HG03442 (cell line): ENCODE measurements around the gene C6orf47.
A peak's percentile ranks its signal among the peaks of the same experiment; 100 is the strongest.
"Not testable (repeated sequence)": the region's sequence is repeated elsewhere in the genome, so short reads cannot be mapped to it uniquely, and the experiment has no call there.

Source experiments
- ATAC-seq: cut with Tn5 transposase; IDR thresholded peaks from one replicate; pipeline ENCODE4 v1.9.1; 2021; ENCODE audit warnings: mild to moderate bottlenecking, moderate library complexity; ENCODE audit not compliant: unreplicated experiment

The C6orf47 gene

GRCh38 chr6:31660381-31661261, at the start of gene C6orf47:
Gene C6orf47, minus strand, starts transcription at chr6:31660778. Its CDS starts 831 bp downstream, at chr6:31659947.
- ATAC-seq, result no peak

DNA sequence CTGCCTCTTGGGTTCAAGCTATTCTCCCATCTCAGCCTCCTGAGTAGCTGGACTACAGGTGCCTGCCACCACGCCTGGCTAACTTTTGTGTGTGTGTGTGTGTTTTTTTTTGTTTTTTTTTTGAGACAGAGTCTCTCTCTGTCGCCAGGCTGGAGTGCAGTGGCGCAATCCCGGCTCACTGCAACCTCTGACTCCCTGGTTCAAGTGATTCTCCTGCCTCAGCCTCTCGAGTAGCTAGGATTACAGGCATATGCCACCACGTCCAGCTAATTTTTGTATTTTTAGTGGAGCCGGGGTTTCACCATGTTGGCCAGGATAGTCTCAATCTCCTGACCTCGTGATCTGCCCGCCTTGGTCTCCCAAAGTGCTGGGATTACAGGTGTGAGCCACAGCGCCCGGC, 48.6 kb upstream of the C6orf47 start:
- ATAC-seq, result not testable (repeated sequence)

- no peak for ATAC-seq
Observed at GRCh38 chr6:31708224-31708623, 47.6 kb upstream of the C6orf47 start.

GRCh38 chr6:31707701-31708100, 47.1 kb upstream of the C6orf47 start:
- no peak for ATAC-seq

DNA sequence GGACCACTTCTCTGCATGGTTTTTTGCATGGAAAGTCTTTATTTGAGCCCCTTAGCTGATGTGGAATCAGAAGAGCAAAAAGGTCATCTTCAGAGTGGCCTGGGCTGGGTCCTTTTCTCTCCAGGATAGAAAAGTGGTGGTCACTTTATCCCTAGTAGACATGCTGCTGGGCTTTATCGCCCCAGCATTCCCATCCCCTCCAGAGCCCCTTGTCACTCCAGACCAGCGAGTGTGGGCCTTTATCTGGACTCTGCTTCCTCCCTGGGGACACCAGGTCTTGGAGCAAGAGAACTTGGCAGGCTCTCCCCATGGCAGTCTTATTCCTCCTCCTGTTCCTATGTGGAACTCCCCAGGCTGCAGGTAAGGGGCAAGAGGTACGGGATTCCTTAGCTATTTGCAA, 46.0 kb upstream of the C6orf47 start, which contains the start of gene LY6G6F:
TSS of gene LY6G6F (plus strand) at position 268 of the 400 bp plus-strand sequence. CDS start at position 309, 41 bp downstream.
- ATAC-seq, result no peak

DNA sequence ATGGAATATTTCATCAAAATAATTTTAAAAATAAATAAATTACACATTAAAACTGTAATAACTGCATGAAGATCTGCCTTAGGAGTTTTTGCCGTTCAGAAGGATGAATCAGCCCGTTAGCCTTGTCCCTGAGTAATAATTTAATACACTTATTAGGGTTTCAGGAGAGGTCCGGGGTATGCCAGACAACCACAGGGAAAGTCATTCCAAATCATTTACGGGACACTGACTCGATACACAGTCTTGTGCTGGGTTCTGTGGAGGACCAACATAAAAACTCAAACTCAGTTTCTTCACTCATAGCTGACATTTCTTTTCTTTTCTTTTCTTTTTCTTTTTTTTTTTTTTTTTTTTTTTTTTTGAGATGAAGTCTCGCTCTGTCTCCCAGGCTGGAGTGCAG, 45.4 kb upstream of the C6orf47 start:
- ATAC-seq, result no peak

- ATAC-seq, result peak; percentile 86
Observed at GRCh38 chr6:31702819-31703716, 42.5 kb upstream of the C6orf47 start, which contains the start of gene ABHD16A. Gene ABHD16A, minus strand, starts transcription at chr6:31703324. Its CDS starts 43 bp downstream, at chr6:31703281.

- no peak for ATAC-seq
Observed at GRCh38 chr6:31702405-31702818, 41.8 kb upstream of the C6orf47 start.

DNA sequence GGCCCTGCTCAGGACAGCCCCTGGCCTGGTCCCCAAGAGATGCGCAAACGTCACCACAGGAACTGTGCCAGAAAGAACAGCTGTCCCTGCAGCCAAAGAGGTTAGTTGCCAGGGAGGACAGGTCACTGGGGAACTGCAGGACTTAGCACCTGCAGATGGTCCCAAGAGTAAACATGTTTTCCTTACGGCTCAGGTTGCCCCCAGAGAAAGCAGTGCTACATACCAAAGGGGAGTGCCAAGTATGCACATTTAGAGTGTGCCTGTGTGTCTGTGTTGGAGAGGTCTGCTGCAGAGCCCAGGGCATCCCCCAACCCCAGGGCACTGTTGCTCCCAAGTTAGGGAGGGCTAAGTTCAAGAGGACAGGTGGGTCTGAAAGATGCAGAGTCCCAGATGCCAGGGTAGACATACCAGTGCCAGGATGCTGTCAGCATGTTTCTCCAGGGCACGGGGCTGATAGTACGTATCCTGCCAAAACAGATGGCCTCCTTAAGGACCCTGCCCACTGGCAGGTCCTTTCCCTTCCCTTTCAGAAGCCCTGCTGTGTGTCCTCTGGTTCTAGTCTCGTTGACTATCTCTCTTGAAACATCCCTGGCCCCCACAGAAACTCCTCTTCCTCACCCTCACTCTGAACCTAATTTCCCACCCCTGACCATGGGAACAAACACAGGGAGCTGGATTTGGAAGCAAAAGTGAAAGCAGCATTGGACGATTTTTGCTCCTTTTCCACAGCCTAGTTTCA, 41.3 kb upstream of the C6orf47 start:
- no peak for ATAC-seq

DNA sequence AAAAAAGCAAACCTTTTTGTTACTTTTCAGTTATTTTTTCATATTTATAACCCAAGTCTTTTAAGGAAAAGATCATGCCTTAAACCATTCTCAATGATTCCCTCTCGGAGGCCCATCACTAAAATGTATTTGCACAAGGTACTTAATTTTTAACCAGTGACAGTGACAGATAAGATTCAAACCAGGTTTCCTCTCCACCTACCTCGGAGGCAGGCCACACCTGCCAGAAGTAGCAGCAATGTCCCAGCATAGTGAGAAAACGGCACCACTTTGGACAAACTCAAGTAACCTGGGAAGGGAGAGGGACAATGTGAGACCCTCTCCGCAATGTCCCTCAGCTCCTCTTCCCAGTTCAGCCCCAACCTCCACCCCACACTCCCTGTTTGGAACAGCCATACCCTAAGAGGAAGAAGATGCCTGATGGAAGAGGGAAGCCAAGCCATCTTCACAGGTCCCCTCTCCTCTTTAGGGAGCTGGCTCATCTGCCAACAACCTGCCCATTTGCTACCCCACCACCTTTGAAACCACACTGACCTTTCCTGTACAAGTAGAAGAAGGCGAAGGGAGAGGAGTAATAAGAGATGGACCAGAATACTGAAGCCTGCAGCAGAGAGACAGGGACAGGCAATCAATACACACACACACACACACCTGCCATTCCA, 40.3 kb upstream of the C6orf47 start:
- no peak for ATAC-seq

DNA sequence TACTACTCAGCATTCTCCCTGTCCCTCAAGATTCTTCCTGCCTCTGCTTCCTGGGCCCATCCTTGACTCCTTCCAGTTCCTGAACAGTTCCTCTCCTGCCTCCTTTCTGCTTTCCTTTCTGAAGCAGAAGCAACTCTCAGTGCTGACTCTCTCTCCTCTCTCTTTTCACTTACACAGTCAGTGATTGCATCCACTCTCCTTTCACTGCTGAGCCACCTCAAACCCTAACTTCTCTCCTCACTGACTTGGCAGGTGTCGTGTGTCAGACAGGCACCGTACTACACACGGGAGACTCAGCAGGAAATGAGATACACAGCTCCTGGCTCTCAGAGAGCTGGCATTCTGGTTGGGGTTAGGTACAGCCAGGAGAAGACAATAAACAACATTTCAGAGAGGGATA, 37.0 kb upstream of the C6orf47 start:
- no peak for ATAC-seq

DNA sequence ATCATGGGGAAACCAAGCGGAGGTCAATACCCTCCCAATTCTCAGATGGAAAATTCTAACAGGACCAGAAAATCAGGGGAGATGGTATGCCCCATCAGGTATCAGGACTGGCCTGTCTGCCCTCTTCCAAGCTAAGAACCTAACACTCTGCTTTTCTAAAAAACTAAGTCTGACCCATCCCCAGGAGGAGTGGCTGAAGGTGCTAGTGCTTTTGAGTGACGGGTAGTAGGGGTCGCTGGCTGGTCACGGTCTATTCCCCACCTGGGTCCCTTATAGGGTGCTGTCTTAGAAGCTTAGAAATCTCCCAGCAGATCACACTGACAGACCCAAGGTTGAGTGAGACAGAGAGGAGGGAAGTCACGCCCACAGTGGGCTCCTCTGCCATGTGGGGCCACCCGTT, 33.0 kb upstream of the C6orf47 start:
- ATAC-seq, result no peak

DNA sequence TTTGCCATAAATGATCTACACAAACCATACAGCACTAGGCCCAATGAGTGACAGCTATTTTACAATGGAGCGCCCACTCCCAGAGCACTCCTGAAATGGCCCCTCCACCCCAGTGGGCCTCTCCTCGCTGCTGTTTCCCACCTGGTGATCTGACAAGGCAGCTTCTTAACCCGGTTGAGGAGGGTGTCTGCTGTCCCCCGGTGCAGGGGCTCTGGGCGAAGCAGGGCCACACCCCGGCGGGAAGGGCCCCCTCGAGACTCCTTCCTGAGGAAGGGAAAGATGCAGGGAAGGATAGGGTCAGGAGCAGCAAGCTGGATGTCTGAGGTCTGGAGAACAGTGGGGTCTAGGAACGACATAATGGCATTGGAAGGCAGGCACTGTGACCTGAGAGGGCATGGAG, 32.3 kb upstream of the C6orf47 start:
- no peak for ATAC-seq

GRCh38 chr6:31692353-31692752, 31.8 kb upstream of the C6orf47 start:
- no peak for ATAC-seq

DNA sequence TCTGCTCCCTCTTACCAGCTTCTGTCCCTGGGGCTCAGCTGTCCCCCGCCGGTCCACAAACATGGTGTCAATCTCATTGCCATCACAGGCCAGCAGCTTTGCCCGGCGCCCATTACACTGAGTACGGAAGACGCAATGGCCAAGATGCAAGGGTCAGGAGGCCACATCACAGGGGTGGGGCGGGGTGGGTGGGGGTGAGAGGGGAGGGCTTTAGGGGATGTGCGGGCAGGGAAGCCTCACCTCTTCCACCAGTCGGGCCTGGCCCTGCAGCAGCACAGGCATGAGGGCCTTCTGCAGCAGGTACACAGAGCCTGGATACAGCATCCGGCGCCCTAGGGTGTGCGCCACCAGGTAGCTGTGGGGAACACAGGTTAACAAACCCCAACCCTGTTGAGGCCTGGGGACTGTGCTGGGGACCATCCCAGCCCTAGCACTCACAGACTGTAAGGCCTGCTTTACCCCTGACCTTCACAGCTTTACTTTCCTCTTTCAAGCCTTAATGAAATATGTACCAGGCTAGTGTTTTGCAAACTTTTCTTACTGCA, 31.1 kb upstream of the C6orf47 start:
- no peak for ATAC-seq

GRCh38 chr6:31691078-31691463, 30.5 kb upstream of the C6orf47 start:
- ATAC-seq, result no peak

- ATAC-seq, result no peak
Observed at GRCh38 chr6:31690231-31691077, 29.9 kb upstream of the C6orf47 start.

- ATAC-seq, result no peak
Observed at GRCh38 chr6:31689249-31690110, 28.9 kb upstream of the C6orf47 start.
